GM19397 (cell line): ENCODE measurements around the gene DGLUCY.
"Not testable (repeated sequence)": the region's sequence is repeated elsewhere in the genome, so short reads cannot be mapped to it uniquely, and the experiment has no call there.

Experiments
- ATAC-seq: cut with Tn5 transposase; IDR thresholded peaks from one replicate; pipeline ENCODE4 v1.9.1; 2021; ENCODE audit warnings: mild to moderate bottlenecking, moderate library complexity; ENCODE audit not compliant: unreplicated experiment

DGLUCY gene

GRCh38 chr14:91103116-91103515 lies 10.8 kb upstream of the DGLUCY start:
- no peak for ATAC-seq

DNA sequence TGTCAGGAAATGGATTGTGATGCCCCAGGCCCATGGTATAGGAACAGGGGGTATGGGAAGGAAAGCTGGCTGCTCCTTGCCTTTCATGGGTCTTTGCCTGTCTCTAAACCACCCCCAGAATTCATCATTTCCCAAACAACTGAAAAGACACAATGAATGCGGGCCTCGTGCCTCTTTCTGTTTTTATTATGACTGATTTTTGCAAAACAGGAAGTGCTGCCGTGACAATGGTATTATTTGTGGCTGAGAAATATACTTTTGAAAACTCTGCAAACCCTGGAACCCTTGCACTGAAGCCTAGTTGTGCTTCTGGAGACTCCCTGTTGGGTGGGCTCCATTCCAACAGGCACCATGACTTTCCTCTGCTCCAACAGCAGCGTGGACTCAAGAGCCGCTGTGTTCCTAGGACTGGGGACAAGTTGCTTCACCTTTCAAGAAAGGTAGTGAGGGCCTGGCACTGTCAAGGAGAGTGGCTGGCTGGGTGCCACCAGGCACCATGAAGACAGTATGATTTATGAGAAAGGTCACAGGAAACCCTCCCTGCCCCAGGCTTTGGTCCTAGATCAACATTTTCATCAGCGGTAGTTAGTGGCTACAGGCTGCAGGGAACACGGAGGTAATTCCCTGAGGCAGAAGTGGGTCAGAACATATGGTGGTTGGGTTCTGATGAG lies 4.8 kb upstream of the DGLUCY start:
- ATAC-seq, result no peak

- ATAC-seq, result no peak
Measured at GRCh38 chr14:91111443-91111842, 2.4 kb upstream of the DGLUCY start.

DNA sequence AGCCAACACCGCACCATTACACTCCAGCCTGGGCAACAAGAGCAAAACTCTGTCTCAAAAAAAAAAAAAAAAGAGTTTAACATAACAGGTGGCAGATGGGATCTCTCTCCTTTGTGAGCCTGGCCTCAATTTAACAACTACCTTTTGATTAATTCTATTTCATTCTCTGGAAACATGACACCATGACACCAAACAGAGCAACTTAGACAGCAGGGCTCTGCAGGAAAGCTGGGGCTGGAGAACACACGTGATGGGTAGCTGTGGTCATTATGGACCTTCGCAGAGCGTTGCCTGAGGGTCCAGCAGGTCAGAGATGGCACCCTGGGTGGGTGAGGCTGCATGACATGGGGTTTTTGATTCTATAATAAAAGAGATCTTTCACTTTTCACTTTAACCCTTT lies 1.7 kb upstream of the DGLUCY start:
- no peak for ATAC-seq

DNA sequence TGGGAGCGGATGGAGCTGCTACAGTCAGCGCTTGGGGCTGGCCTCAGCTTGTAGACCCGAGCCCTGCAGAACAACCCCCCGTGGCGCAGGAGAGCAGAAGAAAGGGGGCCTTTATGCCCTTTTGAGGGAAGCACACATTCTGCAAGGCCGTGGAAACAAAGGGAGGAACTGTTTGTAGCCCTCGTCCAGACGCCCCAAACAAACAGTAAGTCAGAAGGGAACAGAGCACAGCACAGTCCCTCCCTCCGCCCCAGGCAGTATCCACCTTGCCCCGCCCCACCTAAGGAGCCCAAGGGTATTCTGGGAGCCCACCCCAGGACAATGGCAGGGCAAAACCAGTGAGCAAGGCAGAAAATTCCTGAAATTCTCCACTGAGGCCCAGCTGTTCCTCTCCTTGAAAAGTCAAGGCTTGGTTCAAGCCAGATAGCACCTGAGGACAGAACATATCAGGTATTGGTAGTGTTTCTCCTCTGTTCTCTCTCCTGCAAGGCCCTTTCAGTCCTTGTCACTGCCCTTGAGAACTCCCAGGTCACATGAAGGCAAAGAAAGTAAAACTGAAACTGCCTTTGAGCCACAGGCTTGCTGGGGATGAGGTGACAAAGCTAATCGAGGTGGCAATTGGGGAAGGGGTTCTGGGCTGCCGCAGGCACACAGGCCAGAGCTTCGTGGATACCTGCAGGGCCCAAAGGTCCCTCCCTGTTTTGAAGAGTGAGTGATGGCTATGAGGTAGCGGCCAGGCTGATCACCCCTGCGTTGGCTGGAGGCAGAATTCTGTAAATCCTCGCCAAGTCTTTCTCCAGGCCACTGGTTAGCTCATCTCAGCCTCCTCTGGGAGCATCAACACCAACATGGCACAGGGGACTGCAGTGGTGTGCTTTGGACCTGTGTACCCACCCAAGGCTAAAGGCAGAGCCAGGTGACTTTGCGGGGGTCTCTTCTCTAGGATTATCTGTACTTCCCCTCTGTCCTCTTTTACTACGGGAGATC lies 499 bp downstream of the DGLUCY start:
- peak; percentile 79 for ATAC-seq

- no peak for ATAC-seq
Measured at GRCh38 chr14:91115986-91116770, 2.3 kb downstream of the DGLUCY start.

GRCh38 chr14:91116913-91117588 lies 3.2 kb downstream of the DGLUCY start:
- ATAC-seq, result no peak

GRCh38 chr14:91117960-91118359 lies 4.1 kb downstream of the DGLUCY start:
- ATAC-seq, result no peak

DNA sequence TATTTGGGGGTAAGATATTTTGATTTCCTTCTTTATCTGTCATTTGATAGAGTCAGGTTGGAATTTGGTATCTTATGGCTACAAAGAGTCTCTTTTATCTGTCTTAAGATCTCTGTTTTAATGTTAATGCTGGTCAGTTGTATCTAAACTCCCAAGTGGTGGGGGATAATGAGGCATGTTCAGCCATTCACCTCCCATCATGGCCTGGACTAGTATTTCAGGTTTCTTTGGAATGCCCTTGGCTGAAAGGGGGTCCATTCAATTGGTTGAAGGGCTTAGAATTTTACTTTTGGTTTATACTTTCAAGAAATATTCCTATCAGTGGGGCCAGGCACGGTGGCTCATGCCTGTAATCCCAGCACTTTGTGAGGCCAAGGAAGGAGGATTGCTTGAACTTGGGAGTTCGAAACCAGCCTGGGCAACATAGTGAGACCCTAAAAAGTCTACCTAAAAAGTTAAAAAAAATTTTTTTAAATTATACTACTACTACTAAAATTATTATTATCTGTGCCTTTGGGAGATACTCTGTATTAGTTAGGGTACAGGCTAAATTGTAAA lies 4.7 kb downstream of the DGLUCY start:
- no peak for ATAC-seq

GRCh38 chr14:91119556-91120311 lies 5.9 kb downstream of the DGLUCY start:
- ATAC-seq, result no peak

- no peak for ATAC-seq
Measured at GRCh38 chr14:91123201-91123600, 9.3 kb downstream of the DGLUCY start.

DNA sequence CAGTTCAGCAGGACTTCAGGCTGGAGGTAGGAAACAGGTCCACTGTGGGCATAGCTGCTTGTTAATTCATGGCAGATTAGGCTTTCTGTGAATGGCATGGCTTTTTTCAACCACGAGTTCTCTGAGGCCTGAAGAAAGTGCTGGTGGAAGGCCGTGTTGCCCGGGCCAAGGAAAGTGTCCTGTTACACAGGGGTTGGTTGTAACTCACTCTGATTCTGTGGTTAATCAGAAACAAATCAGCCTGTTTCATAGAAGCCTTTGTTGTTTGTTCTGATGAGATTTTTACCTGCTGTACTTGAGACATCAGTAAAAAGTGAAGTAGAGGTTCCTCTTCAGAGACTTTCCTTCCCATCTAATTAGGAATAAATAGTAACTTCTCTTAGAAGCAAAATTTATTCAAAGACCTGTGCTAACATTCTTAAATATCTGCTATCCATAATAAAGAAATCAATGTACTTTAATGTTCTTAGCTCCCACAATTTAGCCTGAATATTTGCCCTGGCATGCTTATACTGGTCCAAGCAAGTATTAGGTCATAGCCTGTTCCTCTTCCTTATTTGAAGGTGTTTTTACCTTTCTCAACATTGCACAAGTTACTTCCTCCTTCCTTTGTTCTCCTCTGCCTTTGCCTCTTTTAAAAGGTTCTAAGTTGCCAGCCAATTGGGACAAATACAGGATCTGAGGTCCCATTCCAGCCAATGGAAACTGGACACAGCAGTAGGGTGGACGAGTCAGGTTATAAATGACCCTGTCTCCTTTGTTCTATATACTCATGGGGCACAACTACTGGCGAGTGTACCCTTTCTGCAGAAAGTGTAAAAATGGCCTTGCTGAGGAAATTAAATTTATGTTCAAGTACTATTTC lies 10.8 kb downstream of the DGLUCY start:
- ATAC-seq, result not testable (repeated sequence)

DNA sequence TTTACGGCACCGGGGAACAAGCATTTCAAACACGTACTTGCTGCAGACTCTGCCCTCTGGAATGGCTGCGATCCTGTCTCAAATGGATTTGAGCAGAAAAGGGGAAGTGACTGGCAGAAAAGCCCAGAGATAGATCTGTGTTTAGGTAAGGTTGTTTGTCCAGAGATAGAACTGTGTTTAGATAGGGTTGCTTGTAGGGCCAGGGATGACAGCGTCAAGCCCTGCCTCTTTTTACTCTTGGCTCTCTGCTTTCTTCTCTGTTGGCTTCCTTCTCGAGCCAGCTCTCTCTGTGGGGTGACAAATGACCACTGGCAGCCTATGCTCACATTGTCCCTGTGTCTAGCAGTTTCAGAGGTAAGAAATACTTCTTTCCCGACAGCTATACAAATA lies 11.4 kb downstream of the DGLUCY start:
- no peak for ATAC-seq

- no peak for ATAC-seq
Measured at GRCh38 chr14:91125801-91126200, 11.9 kb downstream of the DGLUCY start.

DNA sequence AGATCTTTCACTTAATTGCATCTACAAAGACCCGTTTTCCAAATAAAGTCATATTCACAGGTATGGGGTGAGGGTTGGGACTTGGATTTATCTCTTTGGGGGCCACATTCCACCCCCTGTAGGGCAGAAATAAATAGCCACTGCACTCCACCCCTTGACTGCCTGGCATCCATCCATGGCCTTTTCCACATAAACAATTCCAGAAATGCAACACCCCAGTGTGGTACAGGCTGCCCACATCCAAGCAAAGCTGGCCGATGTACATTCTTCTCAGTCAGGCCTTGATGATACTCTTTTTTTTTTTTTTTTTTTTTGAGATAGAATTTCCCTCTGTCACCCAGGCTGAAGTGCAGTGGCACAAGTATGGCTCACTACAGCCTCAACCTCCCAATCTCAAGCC lies 12.9 kb downstream of the DGLUCY start:
- no peak for ATAC-seq

DNA sequence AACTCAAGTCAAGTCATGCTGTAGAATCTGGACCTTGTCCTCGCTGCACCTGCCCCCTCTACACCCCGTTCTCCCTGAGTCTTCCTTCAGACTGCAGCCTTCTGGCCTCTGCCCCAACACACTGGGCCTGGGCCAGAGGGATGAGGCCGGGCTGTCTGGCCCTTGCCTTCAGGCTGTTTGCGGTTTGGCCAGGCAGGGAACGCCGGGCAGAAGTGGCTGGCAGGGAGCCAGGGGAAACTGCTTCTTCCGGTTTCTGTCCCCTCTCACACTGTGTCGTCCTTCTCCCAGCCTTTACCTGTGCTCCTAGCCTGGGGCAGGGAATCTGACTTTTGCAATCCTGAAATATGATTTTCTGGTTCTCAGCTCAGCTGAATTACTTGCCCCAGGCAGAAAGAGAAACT lies 13.5 kb downstream of the DGLUCY start:
- ATAC-seq, result no peak

DNA sequence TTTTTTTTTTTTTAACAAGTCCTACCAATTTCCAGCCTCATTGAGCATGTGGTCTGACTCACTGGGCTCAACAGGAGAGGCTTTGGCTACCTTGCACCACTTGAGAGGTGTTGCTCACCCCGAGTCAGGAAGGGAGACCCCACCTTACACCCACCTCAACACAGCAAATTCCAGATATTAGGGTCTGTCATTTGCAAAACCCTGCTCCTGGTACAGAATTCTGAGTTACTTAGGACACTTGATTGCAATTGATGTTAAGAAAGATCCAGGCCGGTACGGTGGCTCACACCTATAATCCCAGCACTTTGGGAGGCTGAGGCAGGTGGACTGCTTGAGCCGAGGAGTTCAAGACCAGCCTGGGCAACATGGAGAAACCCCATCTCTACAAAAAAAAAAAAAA lies 14.1 kb downstream of the DGLUCY start:
- ATAC-seq, result no peak

- no peak for ATAC-seq
Measured at GRCh38 chr14:91128699-91129098, 14.8 kb downstream of the DGLUCY start.

DNA sequence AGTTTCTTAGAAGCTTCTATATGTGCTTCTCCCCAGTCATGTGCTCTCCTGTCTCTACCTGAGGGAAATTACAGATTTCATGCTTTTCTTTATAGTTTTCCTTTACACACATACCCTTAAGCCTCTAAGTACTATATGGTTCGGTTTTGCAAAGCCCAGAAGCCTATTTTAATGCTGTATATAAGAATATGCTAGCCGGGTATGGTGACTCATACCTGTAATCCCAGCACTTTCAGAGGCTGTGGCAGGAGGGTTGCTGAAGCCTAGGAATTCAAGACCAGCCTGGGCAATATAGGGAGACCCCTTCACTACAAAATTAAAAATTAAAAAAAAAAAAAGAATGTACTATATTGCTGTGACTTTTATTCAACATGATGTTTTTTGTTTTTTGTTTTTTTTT lies 15.4 kb downstream of the DGLUCY start:
- ATAC-seq, result no peak
